Measurements from ENCODE around the gene TOPBP1.

Gene TOPBP1

DNA sequence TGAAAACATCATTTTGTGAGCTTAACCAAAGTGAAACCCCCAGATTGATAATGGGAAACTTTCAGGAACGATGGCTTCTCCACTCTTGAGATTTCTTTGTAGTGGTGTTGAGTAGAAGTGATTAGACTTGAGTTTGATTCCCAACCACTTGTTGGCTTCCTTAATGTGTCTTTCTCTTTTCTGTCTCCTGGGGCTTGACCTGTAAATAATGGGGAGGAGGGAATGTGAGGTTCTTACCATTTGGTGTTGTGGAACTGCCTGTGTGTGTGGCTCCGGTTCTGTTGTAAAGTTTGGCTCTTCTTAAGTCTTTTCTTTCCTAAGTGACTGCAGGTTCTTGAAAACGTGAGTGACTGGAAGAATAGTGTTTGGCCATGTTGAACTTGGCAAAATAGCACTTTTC, 85.6 kb downstream of the TOPBP1 start:
- ATAC-seq (replicated peaks) = no peak

GRCh38 chr3:133575086-133575485, 86.7 kb downstream of the TOPBP1 start:
- H3K27ac Mint-ChIP-seq = peak overlapping the region; percentile 97
- peaks cover 29 to 68% of the 10 kb centered on the region in 2 donors for H3K4me1 Mint-ChIP-seq
- H3K27me3 Mint-ChIP-seq = no peaks in the 10 kb centered on the region
- ATAC-seq (replicated peaks) (no peak), DNase-seq (no peak)
- peaks cover 22 to 38% of the 10 kb centered on the region in 2 donors for H3K36me3 Mint-ChIP-seq
- H3K4me3 Mint-ChIP-seq = peak overlapping the region; percentile 88 to 89
- no peaks in the 10 kb centered on the region for H3K9me3 Mint-ChIP-seq

More for the DNA sequence above, 85.6 kb downstream of the TOPBP1 start:
- Mint-ChIP-seq H3K36me3 (peaks cover 22 to 41% of the 10 kb centered on the region in 2 donors), H3K4me1 (peaks cover 23 to 57% of the 10 kb centered on the region in 2 donors), H3K9me3 (no peaks in the 10 kb centered on the region), H3K27me3 (no peaks in the 10 kb centered on the region), H3K4me3 (peak overlapping the region; percentile 74 to 89), H3K27ac (no peak overlapping the region)
- no peak for DNase-seq

GRCh38 chr3:133574260-133574881, 87.4 kb downstream of the TOPBP1 start:
- peak; percentile 47 to 57 for ATAC-seq (replicated peaks)
- H3K36me3 Mint-ChIP-seq = peaks cover 20 to 36% of the 10 kb centered on the region in 2 donors
- DNase-seq = peak; percentile 72

GRCh38 chr3:133573629-133574194, 88.0 kb downstream of the TOPBP1 start, which contains the start of gene CDV3:
CDV3 (plus strand) TSS chr3:133573686; CDS start chr3:133574045, 359 bp downstream.
- Mint-ChIP-seq H3K27me3 (no peaks in the 10 kb centered on the region), H3K9me3 (no peaks in the 10 kb centered on the region), H3K4me1 (peaks cover 36 to 76% of the 10 kb centered on the region in 2 donors), H3K4me3 (peak within 1 kb of the TSS; percentile 88 to 89), H3K36me3 (peaks cover 20 to 36% of the 10 kb centered on the region in 2 donors), H3K27ac (peak within 1 kb of the TSS; percentile 99)
- ATAC-seq (replicated peaks) (peak; percentile 41 to 51), DNase-seq (no peak)

More at GRCh38 chr3:133574260-133574881, 87.4 kb downstream of the TOPBP1 start:
- peaks cover 33 to 75% of the 10 kb centered on the region in 2 donors for H3K4me1 Mint-ChIP-seq
- no peaks in the 10 kb centered on the region for H3K27me3 Mint-ChIP-seq
- peak overlapping the region; percentile 88 to 89 for H3K4me3 Mint-ChIP-seq
- H3K9me3 Mint-ChIP-seq = no peaks in the 10 kb centered on the region
- peak overlapping the region; percentile 97 for H3K27ac Mint-ChIP-seq

- peak; percentile 81 to 85 for ATAC-seq (replicated peaks)
- DNase-seq = peak; percentile 100
Measured at GRCh38 chr3:133573054-133573628, 88.6 kb downstream of the TOPBP1 start.

GRCh38 chr3:133572158-133573053, 89.3 kb downstream of the TOPBP1 start:
- H3K9me3 Mint-ChIP-seq = no peaks in the 10 kb centered on the region
- H3K27ac Mint-ChIP-seq = peak overlapping the region; percentile 99
- peaks cover 12 to 27% of the 10 kb centered on the region in 2 donors for H3K36me3 Mint-ChIP-seq
- peak; percentile 46 for DNase-seq
- ATAC-seq (replicated peaks) = peak; percentile 35 to 46
- H3K27me3 Mint-ChIP-seq = no peaks in the 10 kb centered on the region
- peak overlapping the region; percentile 85 to 86 for H3K4me3 Mint-ChIP-seq
- peaks cover 31 to 70% of the 10 kb centered on the region in 2 donors for H3K4me1 Mint-ChIP-seq

More at GRCh38 chr3:133573054-133573628, 88.6 kb downstream of the TOPBP1 start:
- H3K27ac Mint-ChIP-seq = peak overlapping the region; percentile 99
- peak overlapping the region; percentile 85 to 86 for H3K4me3 Mint-ChIP-seq
- H3K27me3 Mint-ChIP-seq = no peaks in the 10 kb centered on the region
- peaks cover 17 to 34% of the 10 kb centered on the region in 2 donors for H3K36me3 Mint-ChIP-seq
- peaks cover 36 to 75% of the 10 kb centered on the region in 2 donors for H3K4me1 Mint-ChIP-seq
- no peaks in the 10 kb centered on the region for H3K9me3 Mint-ChIP-seq

- Mint-ChIP-seq H3K4me1 (peaks cover 29 to 64% of the 10 kb centered on the region in 2 donors), H3K27me3 (no peaks in the 10 kb centered on the region), H3K9me3 (no peaks in the 10 kb centered on the region), H3K27ac (peak overlapping the region; percentile 9), H3K36me3 (peaks cover 9 to 21% of the 10 kb centered on the region in 2 donors), H3K4me3 (no peak overlapping the region)
- no peak for DNase-seq
- no peak for ATAC-seq (replicated peaks)
Measured at GRCh38 chr3:133570937-133571320, 90.8 kb downstream of the TOPBP1 start.

GRCh38 chr3:133570139-133570936, 91.4 kb downstream of the TOPBP1 start:
- ATAC-seq (replicated peaks) = no peak
- no peak for DNase-seq
- Mint-ChIP-seq H3K9me3 (no peaks in the 10 kb centered on the region), H3K4me3 (no peak overlapping the region), H3K27me3 (no peaks in the 10 kb centered on the region), H3K27ac (peak overlapping the region; percentile 47), H3K4me1 (peaks cover 29 to 61% of the 10 kb centered on the region in 2 donors), H3K36me3 (peaks cover 8 to 17% of the 10 kb centered on the region in 2 donors)

GRCh38 chr3:133568294-133569014, 93.3 kb downstream of the TOPBP1 start:
- H3K4me1 Mint-ChIP-seq = peaks cover 29 to 58% of the 10 kb centered on the region in 2 donors
- ATAC-seq (replicated peaks) (no peak), DNase-seq (no peak)
- no peak overlapping the region for H3K4me3 Mint-ChIP-seq
- no peak overlapping the region for H3K27ac Mint-ChIP-seq
- H3K9me3 Mint-ChIP-seq = no peaks in the 10 kb centered on the region
- H3K27me3 Mint-ChIP-seq = no peaks in the 10 kb centered on the region
- peaks cover 4 to 7% of the 10 kb centered on the region in 2 donors for H3K36me3 Mint-ChIP-seq

DNA sequence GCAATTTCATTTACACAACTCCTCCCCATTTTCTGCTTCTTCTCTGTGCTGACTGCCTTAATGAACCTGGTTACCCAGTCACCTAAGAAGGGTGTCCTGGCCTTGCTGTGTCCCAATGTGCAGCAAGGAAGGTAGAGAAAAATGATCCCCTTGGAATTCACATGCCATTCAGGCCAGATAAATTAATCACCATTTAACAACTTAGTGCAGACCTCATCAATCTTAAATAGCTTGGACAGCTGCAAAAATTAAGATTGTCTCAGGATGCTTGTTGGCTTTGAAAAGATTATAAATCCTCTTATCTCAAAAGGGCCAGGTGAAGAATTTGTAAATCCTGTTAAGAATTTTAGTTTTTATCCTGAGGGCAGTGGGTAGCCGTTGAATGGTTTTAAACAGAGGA, 97.9 kb downstream of the TOPBP1 start:
- Mint-ChIP-seq H3K27me3 (no peaks in the 10 kb centered on the region), H3K4me1 (peaks cover 10 to 20% of the 10 kb centered on the region in 2 donors), H3K36me3 (peaks cover 4 to 9% of the 10 kb centered on the region in 2 donors), H3K4me3 (no peak overlapping the region), H3K27ac (no peak overlapping the region), H3K9me3 (peaks cover 0 to under 1% of the 10 kb centered on the region in 2 donors)
- no peak for DNase-seq
- no peak for ATAC-seq (replicated peaks)

DNA sequence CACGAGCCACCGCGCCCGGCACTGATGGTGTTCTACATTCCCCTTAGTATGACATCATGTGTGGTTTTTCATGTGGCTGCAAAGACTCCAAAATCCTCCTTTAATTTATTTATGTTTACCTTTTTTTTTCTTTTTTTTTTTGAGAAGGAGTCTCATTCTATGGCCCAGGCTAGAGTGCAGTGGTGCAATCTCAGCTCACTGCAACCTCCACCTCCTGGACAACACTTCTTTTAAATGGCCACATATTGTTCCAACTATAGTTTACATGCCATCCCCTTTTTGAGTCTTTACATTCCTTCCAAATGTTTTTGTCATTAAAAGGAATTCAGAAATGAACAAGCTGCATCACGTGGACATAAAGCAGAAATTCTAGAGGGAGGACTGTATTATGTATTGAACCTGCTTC, 98.6 kb downstream of the TOPBP1 start:
- Mint-ChIP-seq H3K36me3 (peaks cover 7 to 12% of the 10 kb centered on the region in 2 donors), H3K27me3 (no peaks in the 10 kb centered on the region), H3K27ac (no peak overlapping the region), H3K4me1 (peaks cover 10 to 15% of the 10 kb centered on the region in 2 donors), H3K9me3 (peaks cover 2 to 3% of the 10 kb centered on the region in 2 donors), H3K4me3 (no peak overlapping the region)
- ATAC-seq (replicated peaks) (no peak), DNase-seq (no peak)

- H3K4me3 Mint-ChIP-seq = no peak overlapping the region
- no peak overlapping the region for H3K27ac Mint-ChIP-seq
- peaks cover 7 to 12% of the 10 kb centered on the region in 2 donors for H3K4me1 Mint-ChIP-seq
- peaks cover 2 to 3% of the 10 kb centered on the region in 2 donors for H3K9me3 Mint-ChIP-seq
- DNase-seq (no peak), ATAC-seq (replicated peaks) (no peak)
- no peaks in the 10 kb centered on the region for H3K27me3 Mint-ChIP-seq
- H3K36me3 Mint-ChIP-seq = peaks cover 7 to 11% of the 10 kb centered on the region in 2 donors
Measured at GRCh38 chr3:133562376-133562775, 99.4 kb downstream of the TOPBP1 start.

- Mint-ChIP-seq H3K4me1 (peaks cover 2 to 5% of the 10 kb centered on the region in 2 donors), H3K27ac (no peak overlapping the region), H3K4me3 (no peak overlapping the region), H3K36me3 (peaks cover 3 to 5% of the 10 kb centered on the region in 2 donors), H3K27me3 (no peaks in the 10 kb centered on the region), H3K9me3 (peaks cover 2 to 3% of the 10 kb centered on the region in 2 donors)
- ATAC-seq (replicated peaks) (peak; percentile 57 to 74), DNase-seq (no peak)
Measured at GRCh38 chr3:133561679-133562078, 100.1 kb downstream of the TOPBP1 start.
